Measurements from ENCODE around the gene C17orf100. TPM values are rescaled to one million over a fixed set of nuclear protein-coding genes. Genes with fewer than 3 reads are reported as not detected.
A peak's percentile ranks its signal among the peaks of the same experiment; 100 is the strongest.

C17orf100 gene
- total and polyA plus RNA-seq, 2 experiments from 2014 or later: 2.4 to 7.1 TPM

DNA sequence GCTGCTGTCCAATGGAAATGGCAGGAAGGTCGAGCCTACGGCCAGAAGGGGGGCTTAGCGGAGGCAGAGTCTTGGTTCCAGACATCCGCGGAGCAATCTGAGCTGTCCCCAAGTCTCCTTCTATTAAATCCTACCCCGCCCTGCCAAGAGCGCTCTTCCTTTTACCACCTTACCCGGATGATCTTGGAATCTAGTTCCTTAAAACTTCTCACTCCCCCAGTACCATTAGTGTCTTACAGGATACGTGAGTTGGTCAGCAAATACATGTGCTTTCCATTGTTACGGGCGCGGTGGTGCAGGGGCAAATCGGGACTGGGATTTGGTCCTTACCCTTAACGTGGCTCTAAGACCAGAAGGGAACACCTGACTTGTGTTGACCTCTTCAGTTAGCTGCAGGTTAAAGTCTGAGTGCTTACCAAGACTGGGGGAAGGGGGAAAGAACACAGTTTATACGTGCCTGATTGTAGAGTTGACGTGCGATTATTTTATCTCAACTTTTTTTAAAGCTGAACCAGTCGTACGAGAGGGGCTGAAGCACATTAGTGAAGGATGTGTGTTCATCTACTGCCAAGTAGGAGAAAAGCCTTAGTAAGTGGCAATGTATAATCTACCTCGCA is 10.2 kb upstream of the C17orf100 start:
- Histone ChIP-seq H3K36me3 (peaks cover 16% of the 10 kb centered on the region), H3K27ac (peak overlapping the region; percentile 78), H3K4me1 (ENCODE audit: low read depth) (peaks cover 5% of the 10 kb centered on the region), H3K9me3 (ENCODE audit: low read depth) (no peaks in the 10 kb centered on the region), H3K4me3 (peak overlapping the region; percentile 53), H3K27me3 (no peaks in the 10 kb centered on the region)
- peak in 1 of 2 donors; percentile 32 for DNase-seq (ENCODE audit: low read depth in 1 of 2, low spot score in 1 of 2)
- TF ChIP-seq, protein P1, sequence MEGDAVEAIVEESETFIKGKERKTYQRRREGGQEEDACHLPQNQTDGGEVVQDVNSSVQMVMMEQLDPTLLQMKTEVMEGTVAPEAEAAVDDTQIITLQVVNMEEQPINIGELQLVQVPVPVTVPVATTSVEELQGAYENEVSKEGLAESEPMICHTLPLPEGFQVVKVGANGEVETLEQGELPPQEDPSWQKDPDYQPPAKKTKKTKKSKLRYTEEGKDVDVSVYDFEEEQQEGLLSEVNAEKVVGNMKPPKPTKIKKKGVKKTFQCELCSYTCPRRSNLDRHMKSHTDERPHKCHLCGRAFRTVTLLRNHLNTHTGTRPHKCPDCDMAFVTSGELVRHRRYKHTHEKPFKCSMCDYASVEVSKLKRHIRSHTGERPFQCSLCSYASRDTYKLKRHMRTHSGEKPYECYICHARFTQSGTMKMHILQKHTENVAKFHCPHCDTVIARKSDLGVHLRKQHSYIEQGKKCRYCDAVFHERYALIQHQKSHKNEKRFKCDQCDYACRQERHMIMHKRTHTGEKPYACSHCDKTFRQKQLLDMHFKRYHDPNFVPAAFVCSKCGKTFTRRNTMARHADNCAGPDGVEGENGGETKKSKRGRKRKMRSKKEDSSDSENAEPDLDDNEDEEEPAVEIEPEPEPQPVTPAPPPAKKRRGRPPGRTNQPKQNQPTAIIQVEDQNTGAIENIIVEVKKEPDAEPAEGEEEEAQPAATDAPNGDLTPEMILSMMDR (IDR thresholded peaks at IDR 0.05; ENCODE audit: low read depth, low read length): no peak

DNA sequence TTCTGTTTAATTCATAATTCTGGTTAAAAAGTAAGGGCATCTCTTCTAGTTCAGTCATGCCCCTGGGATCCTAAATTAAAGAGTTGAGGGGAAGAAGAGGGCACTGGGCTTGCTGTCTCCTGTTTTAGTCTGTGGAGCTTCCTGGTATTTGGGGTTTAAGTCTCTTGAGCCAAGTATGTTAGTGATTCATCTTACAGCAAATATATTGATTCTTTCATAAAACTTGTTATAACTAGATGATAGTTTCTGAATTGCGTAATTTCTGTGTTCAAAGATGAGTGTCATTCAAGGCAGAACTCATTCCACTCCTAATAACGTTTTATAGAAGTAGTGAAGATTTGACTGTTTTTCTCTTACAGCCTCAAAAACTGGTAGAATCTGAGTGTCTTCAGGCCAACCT is 9.0 kb upstream of the C17orf100 start:
- Histone ChIP-seq H3K4me3 (no peak overlapping the region), H3K27me3 (no peaks in the 10 kb centered on the region), H3K9me3 (ENCODE audit: low read depth) (no peaks in the 10 kb centered on the region), H3K27ac (no peak overlapping the region), H3K36me3 (peaks cover 16% of the 10 kb centered on the region), H3K4me1 (ENCODE audit: low read depth) (peaks cover 18% of the 10 kb centered on the region)
- DNase-seq (ENCODE audit: low read depth in 1 of 2, low spot score in 1 of 2): no peak
- TF ChIP-seq, protein P1 (IDR thresholded peaks at IDR 0.05; ENCODE audit: low read depth, low read length): no peak

DNA sequence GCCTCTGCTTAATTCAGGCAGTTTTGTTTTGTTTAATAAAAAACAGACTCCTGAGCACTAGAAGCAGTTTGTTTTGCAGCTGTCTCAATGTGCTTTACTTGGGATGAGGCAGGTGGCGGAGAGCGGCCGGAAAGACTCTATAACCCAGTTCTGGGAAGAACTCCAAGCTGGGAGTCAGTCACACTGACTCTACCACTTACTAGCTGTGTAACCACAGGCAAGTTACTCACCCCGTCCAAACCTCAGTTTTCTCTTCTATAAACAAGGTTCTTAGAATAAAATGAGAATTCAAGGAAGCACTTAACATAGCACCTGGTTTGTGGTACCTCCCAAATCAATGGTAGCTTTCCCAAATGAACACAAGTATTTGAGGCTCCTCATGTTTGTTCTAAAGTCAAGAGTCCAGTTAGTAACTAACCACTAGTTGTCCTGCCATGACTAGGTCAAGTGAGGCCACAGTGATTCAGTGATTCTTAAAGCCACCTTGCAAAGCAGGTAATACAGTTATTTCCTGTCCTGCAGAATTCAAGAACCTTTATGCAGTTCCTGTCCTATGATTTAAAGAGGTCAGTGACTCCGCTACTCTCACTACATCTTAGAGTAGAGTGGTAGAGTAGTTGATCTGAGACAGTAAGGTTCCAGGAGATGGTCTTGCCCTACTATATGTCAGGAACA is 8.0 kb upstream of the C17orf100 start:
- no peak overlapping the region for H3K27ac ChIP-seq
- TF ChIP-seq, protein P1 (IDR thresholded peaks at IDR 0.05; ENCODE audit: low read depth, low read length): no peak

DNA sequence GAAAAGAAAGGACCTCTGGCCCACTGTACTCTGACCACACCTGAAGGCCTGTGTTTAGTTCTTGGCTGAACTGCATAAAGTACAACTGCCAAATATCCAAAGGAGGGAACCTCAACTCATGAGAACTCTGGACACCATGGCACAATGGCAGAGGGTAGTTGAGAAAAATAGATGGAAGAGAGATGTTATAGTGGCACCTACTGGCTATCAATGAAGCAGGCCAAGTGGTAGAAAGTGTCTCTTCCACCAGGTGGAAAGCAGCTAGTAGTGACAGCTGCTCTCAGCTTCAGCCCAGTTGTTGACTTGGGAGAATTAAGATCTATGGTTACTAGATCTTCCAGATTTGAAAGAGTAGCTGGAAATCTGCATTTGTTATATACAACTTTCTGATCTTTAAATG is 3.4 kb upstream of the C17orf100 start:
- Histone ChIP-seq H3K27ac (peak overlapping the region; percentile 90), H3K4me3 (no peak overlapping the region), H3K36me3 (peaks cover 10% of the 10 kb centered on the region), H3K9me3 (ENCODE audit: low read depth) (no peaks in the 10 kb centered on the region), H3K27me3 (peaks cover 7% of the 10 kb centered on the region), H3K4me1 (ENCODE audit: low read depth) (peaks cover 26% of the 10 kb centered on the region)
- no peak for DNase-seq (ENCODE audit: low read depth in 1 of 2, low spot score in 1 of 2)
- TF ChIP-seq, protein P1 (IDR thresholded peaks at IDR 0.05; ENCODE audit: low read depth, low read length): peak; percentile 9

More for the DNA sequence above, 8.0 kb upstream of the C17orf100 start:
- H3K36me3 ChIP-seq: peaks cover 16% of the 10 kb centered on the region
- no peak overlapping the region for H3K4me3 ChIP-seq
- H3K4me1 ChIP-seq (ENCODE audit: low read depth): peaks cover 24% of the 10 kb centered on the region
- no peaks in the 10 kb centered on the region for H3K9me3 ChIP-seq (ENCODE audit: low read depth)
- DNase-seq (ENCODE audit: low read depth in 1 of 2, low spot score in 1 of 2): peak in 1 of 2 donors; percentile 66
- H3K27me3 ChIP-seq: no peaks in the 10 kb centered on the region

DNA sequence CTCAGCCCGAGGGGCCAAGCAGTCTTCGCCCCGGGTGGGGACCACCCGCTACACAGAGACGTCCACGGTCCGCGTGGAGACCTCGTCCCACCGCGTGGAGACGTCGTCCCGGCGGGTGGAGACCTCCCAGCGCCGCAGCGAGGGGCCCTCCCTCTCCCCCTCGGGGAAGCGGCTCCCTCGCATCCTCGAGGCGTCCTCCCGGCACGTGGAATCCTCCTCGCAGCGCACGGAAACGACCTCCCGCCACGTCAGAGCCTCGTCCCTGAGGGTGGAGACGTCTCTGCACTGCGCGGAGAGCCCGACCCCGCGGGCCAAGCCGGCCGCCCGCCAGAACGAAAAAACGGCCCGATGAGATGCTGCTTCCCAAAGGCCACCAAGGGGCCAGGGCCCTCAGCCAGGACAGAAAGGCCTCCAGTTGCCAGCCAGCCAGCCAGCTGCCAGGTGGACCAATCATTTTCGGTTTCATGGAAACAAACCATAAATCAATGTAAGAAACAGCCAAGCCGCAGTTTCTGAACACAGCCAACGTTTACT is 424 bp downstream of the C17orf100 start:
- peak in 1 of 2 donors; percentile 42 for DNase-seq (ENCODE audit: low read depth in 1 of 2, low spot score in 1 of 2)
- H3K4me1 ChIP-seq (ENCODE audit: low read depth): peaks cover 25% of the 10 kb centered on the region
- H3K9me3 ChIP-seq (ENCODE audit: low read depth): no peaks in the 10 kb centered on the region
- peak overlapping the region; percentile 80 for H3K4me3 ChIP-seq
- H3K27me3 ChIP-seq: peaks cover 36% of the 10 kb centered on the region
- no peak overlapping the region for H3K27ac ChIP-seq
- TF ChIP-seq, protein P1 (IDR thresholded peaks at IDR 0.05; ENCODE audit: low read depth, low read length): no peak
- no peaks in the 10 kb centered on the region for H3K36me3 ChIP-seq
